ENCODE results near the gene UVRAG. TPM values are rescaled to one million over a fixed set of nuclear protein-coding genes. Genes with fewer than 3 reads are reported as not detected.

UVRAG gene
- total RNA-seq, 3 donors from 2014 or later: 43.3 to 73.0 (median 48.9) TPM

- Histone ChIP-seq H3K36me3 (no peaks in the 10 kb centered on the region), H3K4me3 (peak overlapping the region in 1 of 3 donors; percentile 11), H3K9me3 (no peaks in the 10 kb centered on the region), H3K27me3 (no peaks in the 10 kb centered on the region), H3K4me1 (peaks cover 9 to 18% of the 10 kb centered on the region in 2 donors), H3K27ac (peak overlapping the region; percentile 85 to 89)
- TF ChIP-seq POLR2A (IDR thresholded peaks at IDR 0.05): no peak
- no peak for TF ChIP-seq POLR2AphosphoS5 (IDR thresholded peaks at IDR 0.05)
- intact Hi-C loops (cut with DNase I; ENCODE audit: low total_unique reads): loop anchor here (5.0 kb wide), 1 partner anchor 65 kb away; no protein-coding TSS in a partner anchor
- peak in 1 of 2 donors; percentile 43 for DNase-seq (ENCODE audit: low spot score in 2 of 2)
These were observed 12.7 kb upstream of the UVRAG start for GRCh38 chr11:75802021-75802912.

- no peaks in the 10 kb centered on the region for H3K9me3 ChIP-seq
- H3K4me3 ChIP-seq: no peak overlapping the region
- no peaks in the 10 kb centered on the region for H3K36me3 ChIP-seq
- TF ChIP-seq POLR2A (IDR thresholded peaks at IDR 0.05): no peak
- peak; percentile 90 to 93 (median 92) for TF ChIP-seq CTCF (IDR thresholded peaks at IDR 0.05)
- TF ChIP-seq POLR2AphosphoS5 (IDR thresholded peaks at IDR 0.05): no peak
- H3K4me1 ChIP-seq: peaks cover 9 to 18% of the 10 kb centered on the region in 2 donors
- peak; percentile 69 to 76 for DNase-seq (ENCODE audit: low spot score in 2 of 2)
- no peaks in the 10 kb centered on the region for H3K27me3 ChIP-seq
- intact Hi-C loops (cut with DNase I; ENCODE audit: low total_unique reads): loop anchor here (5.0 kb wide), 1 partner anchor 64 kb away; no protein-coding TSS in a partner anchor
- H3K27ac ChIP-seq: peak overlapping the region; percentile 85 to 89
These were observed 11.8 kb upstream of the UVRAG start for GRCh38 chr11:75802913-75803820.

GRCh38 chr11:75809111-75809510, 5.9 kb upstream of the UVRAG start:
- TF ChIP-seq POLR2A (IDR thresholded peaks at IDR 0.05): no peak
- TF ChIP-seq CTCF (IDR thresholded peaks at IDR 0.05): no peak
- TF ChIP-seq POLR2AphosphoS5 (IDR thresholded peaks at IDR 0.05): no peak
- Histone ChIP-seq H3K9me3 (no peaks in the 10 kb centered on the region), H3K27ac (no peak overlapping the region), H3K4me3 (no peak overlapping the region), H3K27me3 (no peaks in the 10 kb centered on the region), H3K4me1 (peaks cover 0 to 3% of the 10 kb centered on the region in 2 donors), H3K36me3 (no peaks in the 10 kb centered on the region)
- intact Hi-C loops (cut with DNase I; ENCODE audit: low total_unique reads): no loop called here
- no peak for DNase-seq (ENCODE audit: low spot score in 2 of 2)

GRCh38 chr11:75809991-75810390, 5.0 kb upstream of the UVRAG start:
- no peak overlapping the region for H3K4me3 ChIP-seq
- no peaks in the 10 kb centered on the region for H3K9me3 ChIP-seq
- peaks cover 0 to 5% of the 10 kb centered on the region in 2 donors for H3K4me1 ChIP-seq
- TF ChIP-seq POLR2AphosphoS5 (IDR thresholded peaks at IDR 0.05): no peak
- TF ChIP-seq CTCF (IDR thresholded peaks at IDR 0.05): no peak
- no peak for TF ChIP-seq POLR2A (IDR thresholded peaks at IDR 0.05)
- intact Hi-C loops (cut with DNase I; ENCODE audit: low total_unique reads): no loop called here
- no peak overlapping the region for H3K27ac ChIP-seq
- H3K27me3 ChIP-seq: no peaks in the 10 kb centered on the region
- H3K36me3 ChIP-seq: no peaks in the 10 kb centered on the region
- DNase-seq (ENCODE audit: low spot score in 2 of 2): no peak

- H3K27me3 ChIP-seq: no peaks in the 10 kb centered on the region
- H3K4me3 ChIP-seq: no peak overlapping the region
- H3K9me3 ChIP-seq: no peaks in the 10 kb centered on the region
- no peaks in the 10 kb centered on the region for H3K36me3 ChIP-seq
- intact Hi-C loops (cut with DNase I; ENCODE audit: low total_unique reads): no loop called here
- no peak overlapping the region for H3K27ac ChIP-seq
- TF ChIP-seq CTCF (IDR thresholded peaks at IDR 0.05) (no peak), POLR2AphosphoS5 (IDR thresholded peaks at IDR 0.05) (no peak), POLR2A (IDR thresholded peaks at IDR 0.05) (no peak)
- H3K4me1 ChIP-seq: peaks cover 0 to 5% of the 10 kb centered on the region in 2 donors
- DNase-seq (ENCODE audit: low spot score in 2 of 2): no peak
These were observed 4.2 kb upstream of the UVRAG start for GRCh38 chr11:75810637-75811390.
